Fibroblast of peridontal ligament (primary cell): Measurements from ENCODE around the gene CST6.

Experiments used
- DNase-seq: peaks from one replicate; pipeline ENCODE4 v3.0.0-alpha.2; 2010; ENCODE audit errors: extremely low read depth

The CST6 gene

GRCh38 chr11:66047541-66048365 lies 35.9 kb downstream of the CST6 start:
- DNase-seq, result no peak

DNA sequence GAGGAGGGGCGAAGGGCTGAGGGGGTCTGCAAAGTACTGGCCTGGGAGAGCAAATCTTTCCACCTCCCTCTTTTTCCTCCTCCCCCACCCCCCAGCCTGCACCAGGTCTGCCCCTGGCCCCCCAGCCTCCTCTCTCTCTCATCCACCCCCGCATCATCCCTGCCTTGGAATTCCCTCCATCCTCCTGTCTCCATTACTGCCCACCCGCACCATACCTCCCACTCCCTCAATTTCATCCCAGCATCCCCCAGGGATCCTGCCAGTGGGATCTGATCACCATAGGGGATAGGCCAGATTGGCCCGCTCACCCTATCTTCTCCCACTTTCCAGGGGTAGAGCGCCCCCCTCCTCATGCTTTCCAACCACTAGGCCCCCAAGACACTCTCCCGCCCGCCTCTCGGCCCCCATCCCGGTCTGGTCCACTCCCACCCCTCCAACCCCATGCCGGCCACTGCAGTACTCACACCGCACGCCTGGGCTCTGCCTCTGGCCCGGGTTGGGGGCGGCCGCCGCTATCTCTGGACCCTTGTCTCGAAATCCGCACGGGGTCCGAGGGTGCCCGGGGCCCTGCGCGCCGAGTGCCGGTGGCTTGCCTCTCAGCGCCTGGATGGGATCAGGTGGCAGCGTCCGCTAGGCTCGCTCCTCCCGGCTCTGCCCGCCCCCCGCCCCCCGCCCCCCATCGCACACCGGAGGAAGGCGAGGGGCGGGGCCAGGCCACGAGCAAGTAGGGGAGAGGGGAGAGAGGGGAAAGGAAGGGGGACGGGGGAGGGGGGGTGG lies 36.9 kb downstream of the CST6 start, which contains the start of gene GAL3ST3:
Gene GAL3ST3, minus strand, starts transcription at position 615 of the 777 bp plus-strand sequence. CDS start 3,746 bp downstream, outside the sequence.
- no peak for DNase-seq

- no peak for DNase-seq
These were observed 38.9 kb downstream of the CST6 start for GRCh38 chr11:66050581-66051231.

GRCh38 chr11:66051371-66051765 lies 39.6 kb downstream of the CST6 start:
- no peak for DNase-seq

- DNase-seq, result peak; percentile 95
These were observed 40.2 kb downstream of the CST6 start, which contains the start of gene SF3B2 for GRCh38 chr11:66051766-66052663. Gene SF3B2 (plus strand): TSS chr11:66052364. CDS start chr11:66052385, 21 bp downstream.

GRCh38 chr11:66052664-66052982 lies 40.8 kb downstream of the CST6 start:
- DNase-seq, result no peak

DNA sequence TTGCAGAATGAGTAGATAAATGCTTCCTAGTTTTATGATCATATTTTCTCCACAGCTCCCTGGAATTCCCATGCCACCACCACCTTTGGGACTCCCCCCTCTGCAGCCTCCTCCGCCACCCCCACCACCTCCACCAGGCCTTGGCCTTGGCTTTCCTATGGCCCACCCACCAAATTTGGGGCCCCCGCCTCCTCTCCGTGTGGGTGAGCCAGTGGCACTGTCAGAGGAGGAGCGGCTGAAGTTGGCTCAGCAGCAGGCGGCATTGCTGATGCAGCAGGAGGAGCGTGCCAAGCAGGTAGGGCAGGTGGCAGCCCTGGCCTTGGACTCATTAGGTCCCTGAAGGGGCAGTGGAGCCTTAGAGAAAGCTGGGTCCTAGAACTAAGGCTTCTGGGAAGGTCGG lies 43.2 kb downstream of the CST6 start:
- DNase-seq, result no peak

DNA sequence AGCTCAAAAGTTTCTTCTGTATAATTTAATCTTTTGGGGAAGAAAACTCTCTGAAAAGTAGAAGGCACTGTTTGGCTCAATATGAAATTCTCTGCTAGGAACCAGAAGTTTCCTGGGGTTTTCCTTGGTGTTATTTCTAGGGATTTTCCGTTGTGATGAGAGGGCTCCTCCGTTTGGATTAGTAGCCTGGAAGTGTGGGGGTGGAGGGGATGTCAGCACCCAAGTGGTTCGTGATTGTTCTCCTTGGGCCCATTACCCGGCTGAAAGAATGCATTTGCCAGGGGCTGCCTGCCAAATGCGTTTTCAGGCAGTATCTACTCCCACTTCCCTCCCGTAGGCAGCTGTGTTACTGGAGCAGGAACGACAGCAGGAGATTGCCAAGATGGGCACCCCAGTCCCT lies 44.7 kb downstream of the CST6 start:
- no peak for DNase-seq

GRCh38 chr11:66059966-66060680 lies 48.3 kb downstream of the CST6 start:
- DNase-seq, result no peak

DNA sequence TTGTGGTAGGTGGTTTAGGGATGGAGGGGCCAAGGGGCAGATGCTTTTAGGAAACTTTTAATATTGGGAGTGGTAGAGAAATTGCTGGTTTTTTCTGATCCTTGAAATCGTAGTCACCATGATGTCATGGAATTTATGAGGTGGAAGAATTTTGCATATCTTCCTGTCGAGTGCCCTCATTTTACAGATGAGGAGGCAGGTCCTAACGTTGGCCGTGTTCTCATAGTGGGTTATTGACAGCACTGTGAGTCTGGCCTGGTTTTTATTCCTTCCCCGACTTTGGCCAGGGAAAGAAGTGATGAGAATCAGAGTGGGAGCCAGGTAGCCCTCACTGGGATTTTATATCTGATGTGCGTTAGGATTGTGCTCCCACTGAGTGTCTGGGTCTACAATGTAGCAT lies 49.5 kb downstream of the CST6 start:
- no peak for DNase-seq

- DNase-seq, result no peak
These were observed 50.6 kb downstream of the CST6 start for GRCh38 chr11:66062408-66062807.
